Ovary (tissue), 9 donors: ENCODE data around the gene FGF19. TPM values are rescaled to one million over a fixed set of nuclear protein-coding genes. Genes with fewer than 3 reads are reported as not detected.
"Not testable (repeated sequence)": the region's sequence is repeated elsewhere in the genome, so short reads cannot be mapped to it uniquely, and the experiment has no call there.

Experiments
- DNase-seq, 5 donors: peaks; one replicate each; pipeline ENCODE4 v3.0.0-alpha.2; 2019 to 2020
- H3K27ac ChIP-seq, 2 donors: fragments of 200-600 bp; one replicate each; pipeline versions ENCODE4 v1.5.1 to v1.8.0; 2019 to 2022
- H3K27me3 ChIP-seq: fragments of 200-600 bp; one replicate; pipeline ENCODE4 v1.8.0; 2022
- H3K36me3 ChIP-seq: fragments of 200-600 bp; sonication (generic); one replicate; pipeline ENCODE4 v1.5.1; 2019
- H3K4me1 ChIP-seq: one replicate; pipeline ENCODE4 v1.8.1; 2013; ENCODE audit warnings: mild to moderate bottlenecking, moderate library complexity; ENCODE audit not compliant: insufficient read depth
- H3K4me3 ChIP-seq: fragments of 200-600 bp; sonication (generic); one replicate; pipeline ENCODE4 v1.5.1; 2017
- H3K9me3 ChIP-seq, 2 donors: fragments of 200-600 bp in 1 of 2; sonication (generic) in 1 of 2; one replicate each; pipeline versions ENCODE4 v1.5.1 to v1.8.1; 2013 to 2019; ENCODE audit warnings: mild to moderate bottlenecking in 1 of 2, moderate library complexity in 1 of 2
- CTCF ChIP-seq, 3 donors: fragments of 450-650 bp in 2 of 3; fragments of 200-600 bp in 1 of 3; IDR thresholded peaks; one replicate each; pipeline versions ENCODE4 v1.5.1 to v1.8.0; 2016 to 2022; ENCODE audit warnings: antibody characterized with exemption in 3 of 3, mild to moderate bottlenecking in 1 of 3
- EP300 ChIP-seq: sonication (generic); formaldehyde crosslinking; IDR thresholded peaks from one replicate; pipeline ENCODE4 v1.6.1; 2017; ENCODE audit warnings: antibody characterized with exemption
- POLR2A ChIP-seq: fragments of 450-650 bp; IDR thresholded peaks from one replicate; pipeline ENCODE4 v1.6.1; 2017; ENCODE audit warnings: antibody characterized with exemption, mild to moderate bottlenecking, moderate library complexity
- WGBS, 3 donors: extraction: QIAGEN DNeasy Blood & Tissue Kit in 1 of 3; methylation state at CpG; one replicate each; pipeline versions ENCODE4 v1.1.5 to v1.1.7; 2013 to 2017; 5-methylcytosine and 5-hydroxymethylcytosine counted together
- intact Hi-C, 4 donors: fragments of 100-400 bp; cut with DNase I; formaldehyde crosslinking; loops; one replicate each; pipeline versions ENCODE4 v1.11.0 to v1.15.1; 2022 to 2023
- polyA plus RNA-seq, 2 donors: library from polyadenylated mRNA; stranded (reverse); fragments of 200-250 nt in 1 of 2; fragments of 350-450 nt in 1 of 2; fragmentation: Illumina TruSeq in 1 of 2; extraction: RNeasy Lipid Tissue Mini Kit (QIAGEN cat#74804) in 1 of 2; gene quantifications; one replicate each; pipeline ENCODE4 v1.2.3, GENCODE V29; 2013 to 2014
- total RNA-seq, 7 donors: library from RNA; depleted of rRNA in 2 of 7; stranded (reverse); fragments of >200 nt in 2 of 7; fragmentation: NEBNext Ultra II Directional in 3 of 7; extraction: Animal tissue kit (Norgen Biotek cat#: 25700) in 3 of 7; gene quantifications; one replicate each; pipeline versions ENCODE4 v1.1.0 to v1.2.4, GENCODE V29; 2016 to 2023
- donor health status: DM: no; HTN: no; CAD: no; lungs with moderate emphysema.
- donor health status: DM: no; HTN: no; CAD: no.
- donor health status: Bipolar disorder and iron deficiency.
- donor health status: DM: yes; HTN: yes; CAD: no.
- donor health status: DM: no; HTN: no; CAD: no.
- donor health status: DM: yes; HTN: yes; CAD: no.

The FGF19 gene
- total and polyA plus RNA-seq, 9 donors = 0.31 TPM; not detected in 8

- H3K36me3 ChIP-seq = no peaks in the 10 kb centered on the region
- H3K27me3 ChIP-seq = no peaks in the 10 kb centered on the region
- H3K27ac ChIP-seq = no peak overlapping the region
- H3K9me3 ChIP-seq = no peaks in the 10 kb centered on the region
- 87 to 94% (median 92%) methylated on average over 2 of the region's 2 CpGs for WGBS, 3 donors
- H3K4me3 ChIP-seq = no peak overlapping the region
- intact Hi-C loops = no loop called here
- no peak for DNase-seq
- TF ChIP-seq EP300 (no peak), POLR2A (no peak), CTCF (IDR thresholded peaks at IDR 0.05) (no peak)
- H3K4me1 ChIP-seq = no peaks in the 10 kb centered on the region
Observed at GRCh38 chr11:69698362-69698761, 5.5 kb downstream of the FGF19 start.

GRCh38 chr11:69697861-69698260, 6.0 kb downstream of the FGF19 start:
- H3K27me3 ChIP-seq = no peaks in the 10 kb centered on the region
- H3K4me1 ChIP-seq = no peaks in the 10 kb centered on the region
- DNase-seq = no peak
- H3K4me3 ChIP-seq = no peak overlapping the region
- no peaks in the 10 kb centered on the region for H3K9me3 ChIP-seq
- intact Hi-C loops = no loop called here
- H3K27ac ChIP-seq = no peak overlapping the region
- no peaks in the 10 kb centered on the region for H3K36me3 ChIP-seq
- TF ChIP-seq EP300 = no peak
- no peak for TF ChIP-seq CTCF (IDR thresholded peaks at IDR 0.05)
- TF ChIP-seq POLR2A = no peak
- 76 to 83% (median 79%) methylated on average over 10 of the region's 10 CpGs for WGBS, 3 donors

DNA sequence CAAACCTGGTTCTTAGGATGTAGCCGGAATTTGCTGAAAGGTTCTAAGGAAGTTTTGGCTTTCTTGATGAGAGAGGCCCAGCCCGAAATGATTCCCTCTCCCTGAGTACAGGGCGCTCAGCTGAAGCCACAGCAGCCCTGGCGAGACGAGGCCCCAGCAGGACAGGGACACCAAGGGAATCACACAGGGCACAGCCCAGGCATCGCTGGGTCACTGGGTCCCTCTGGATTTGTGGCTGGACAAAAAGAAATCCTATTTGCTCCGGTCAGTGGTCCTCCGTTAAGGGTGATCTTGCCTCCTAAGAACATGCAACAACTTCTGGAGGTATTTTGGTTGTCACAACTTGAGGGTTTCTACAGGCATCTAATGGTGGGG, 6.4 kb downstream of the FGF19 start:
- no peak for DNase-seq
- Histone ChIP-seq H3K4me3 (no peak overlapping the region), H3K9me3 (no peaks in the 10 kb centered on the region), H3K36me3 (no peaks in the 10 kb centered on the region), H3K27ac (no peak overlapping the region), H3K4me1 (no peaks in the 10 kb centered on the region), H3K27me3 (no peaks in the 10 kb centered on the region)
- intact Hi-C loops = no loop called here
- 81 to 86% (median 83%) methylated on average over 8 of the region's 8 CpGs for WGBS, 3 donors
- TF ChIP-seq EP300 (no peak), POLR2A (no peak), CTCF (IDR thresholded peaks at IDR 0.05) (no peak)

DNA sequence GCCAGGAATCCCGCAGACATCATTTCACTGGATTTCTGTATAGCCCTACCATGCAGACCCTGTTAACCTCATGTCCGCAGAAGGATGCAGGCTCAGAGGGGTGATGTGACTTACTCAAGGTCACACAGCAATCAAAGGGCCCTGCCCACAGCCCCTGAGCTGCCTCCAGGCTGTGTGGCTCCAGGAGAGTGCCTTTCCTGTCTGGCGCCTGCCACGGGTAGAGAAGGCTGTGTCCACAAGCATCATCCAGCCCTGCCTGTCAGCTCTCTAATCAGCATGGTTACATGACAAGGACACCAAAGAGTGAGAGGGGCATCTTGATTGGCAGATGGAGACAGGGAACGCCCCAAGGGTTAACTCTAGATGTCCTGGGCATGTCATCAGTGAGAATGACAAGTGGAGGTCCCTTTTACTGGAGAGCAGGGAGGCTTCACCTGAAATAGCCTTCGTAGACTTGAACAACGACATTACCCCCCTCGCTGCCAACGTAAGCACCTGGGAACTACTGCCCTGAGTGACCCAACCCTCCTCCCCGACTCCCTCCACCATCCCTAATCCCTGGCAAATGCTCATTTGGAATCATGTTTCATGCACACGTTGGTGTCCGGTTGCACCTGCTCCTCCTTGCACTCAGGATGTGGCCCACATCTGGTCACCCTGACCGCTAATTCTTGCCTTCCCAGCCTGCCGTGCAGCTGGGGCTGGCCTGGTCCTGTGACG, 6.9 kb downstream of the FGF19 start:
- no peaks in the 10 kb centered on the region for H3K36me3 ChIP-seq
- H3K9me3 ChIP-seq = peaks cover 0 to 3% of the 10 kb centered on the region in 2 donors
- 42 to 46% (median 45%) methylated on average over 15 of the region's 15 CpGs for WGBS, 3 donors
- DNase-seq = no peak
- H3K27ac ChIP-seq = no peak overlapping the region
- intact Hi-C loops = no loop called here
- H3K27me3 ChIP-seq = no peaks in the 10 kb centered on the region
- H3K4me3 ChIP-seq = no peak overlapping the region
- TF ChIP-seq EP300 (no peak), CTCF (IDR thresholded peaks at IDR 0.05) (no peak), POLR2A (no peak)
- no peaks in the 10 kb centered on the region for H3K4me1 ChIP-seq

GRCh38 chr11:69695995-69696394, 7.8 kb downstream of the FGF19 start:
- H3K27me3 ChIP-seq, H3K36me3 ChIP-seq, H3K27ac ChIP-seq, H3K4me3 ChIP-seq, H3K4me1 ChIP-seq, intact Hi-C loops, DNase-seq, H3K9me3 ChIP-seq: not testable (repeated sequence)
- 82 to 92% (median 87%) methylated on average over 6 of the region's 6 CpGs for WGBS, 3 donors
